KOPT-K1 (cell line): ENCODE measurements around the gene FOCAD.

Experiments
- H3K27ac ChIP-seq: fragments of 200-600 bp; sonication (generic); 2 replicates; pipeline ENCODE4 v1.5.1; 2016; ENCODE audit warnings: antibody characterized with exemption, mild to moderate bottlenecking, low read depth, low read length; ENCODE audit not compliant: poor library complexity, severe bottlenecking
- H3K36me3 ChIP-seq: fragments of 200-600 bp; sonication (generic); 2 replicates; pipeline ENCODE4 v1.5.1; 2017; ENCODE audit warnings: antibody characterized with exemption, mild to moderate bottlenecking, low read length, moderate library complexity; ENCODE audit not compliant: insufficient read depth
- H3K9me3 ChIP-seq: fragments of 200-600 bp; sonication (generic); 2 replicates; pipeline ENCODE4 v1.5.1; 2017; ENCODE audit warnings: antibody characterized with exemption, low read length, mild to moderate bottlenecking; ENCODE audit not compliant: insufficient read depth, poor library complexity, severe bottlenecking

FOCAD gene

GRCh38 chr9:20989923-20990341, 305.9 kb downstream of the FOCAD start:
- H3K27ac ChIP-seq, result no peak overlapping the region

DNA sequence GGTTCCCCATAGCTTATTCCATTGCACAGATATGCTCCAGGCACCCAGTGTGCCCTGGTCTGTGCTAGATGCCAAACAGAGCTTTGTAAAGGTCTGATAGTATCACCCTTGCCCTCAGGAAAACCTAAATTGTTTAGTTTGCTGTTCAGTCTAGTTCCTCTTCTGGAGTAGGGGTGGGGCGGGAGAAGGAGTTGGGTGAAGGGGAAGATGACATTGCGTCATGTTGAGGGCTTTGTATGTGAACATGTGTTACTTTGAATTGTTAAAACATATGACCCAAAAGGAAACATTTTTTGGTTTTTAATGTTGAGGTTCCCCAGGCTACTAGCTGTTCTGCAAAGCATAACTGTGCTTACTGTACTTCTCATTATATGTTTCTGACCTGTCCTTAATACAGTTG, 306.8 kb downstream of the FOCAD start:
- Histone ChIP-seq H3K9me3 (no peaks in the 10 kb centered on the region), H3K27ac (no peak overlapping the region), H3K36me3 (peaks cover 24% of the 10 kb centered on the region)

More at GRCh38 chr9:20989923-20990341, 305.9 kb downstream of the FOCAD start:
- no peaks in the 10 kb centered on the region for H3K9me3 ChIP-seq
- H3K36me3 ChIP-seq, result peaks cover 17% of the 10 kb centered on the region

DNA sequence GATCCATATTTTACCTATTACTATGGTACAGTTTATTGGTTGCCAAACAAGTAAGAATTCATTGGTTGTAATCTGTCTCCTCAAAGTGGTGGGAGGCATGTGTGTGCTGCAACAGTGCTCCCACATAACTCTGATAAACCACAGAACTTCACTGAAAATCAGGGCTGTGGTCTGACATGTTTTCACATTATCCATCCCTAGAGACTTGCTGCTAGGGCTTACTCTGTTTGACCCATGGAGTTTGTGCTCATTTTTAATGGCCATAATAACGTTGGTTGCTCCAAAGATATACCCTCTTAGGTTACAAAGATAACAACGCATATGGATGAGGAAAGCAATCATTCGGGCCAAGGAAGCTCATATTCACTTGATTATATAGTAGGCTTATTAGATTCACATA, 310.4 kb downstream of the FOCAD start:
- H3K36me3 ChIP-seq, result peaks cover 34% of the 10 kb centered on the region
- no peaks in the 10 kb centered on the region for H3K9me3 ChIP-seq
- H3K27ac ChIP-seq, result no peak overlapping the region

- Histone ChIP-seq H3K9me3 (no peaks in the 10 kb centered on the region), H3K36me3 (peaks cover 27% of the 10 kb centered on the region), H3K27ac (no peak overlapping the region)
These were observed 311.6 kb downstream of the FOCAD start for GRCh38 chr9:20995616-20996015.

- peaks cover 31% of the 10 kb centered on the region for H3K36me3 ChIP-seq
- H3K9me3 ChIP-seq, result peaks cover 9% of the 10 kb centered on the region
- H3K27ac ChIP-seq, result no peak overlapping the region
These were observed 312.8 kb downstream of the FOCAD start for GRCh38 chr9:20996809-20997208.

GRCh38 chr9:20997503-20998076, 313.5 kb downstream of the FOCAD start:
- H3K27ac ChIP-seq, result no peak overlapping the region
- H3K36me3 ChIP-seq, result peaks cover 31% of the 10 kb centered on the region
- peaks cover 9% of the 10 kb centered on the region for H3K9me3 ChIP-seq

DNA sequence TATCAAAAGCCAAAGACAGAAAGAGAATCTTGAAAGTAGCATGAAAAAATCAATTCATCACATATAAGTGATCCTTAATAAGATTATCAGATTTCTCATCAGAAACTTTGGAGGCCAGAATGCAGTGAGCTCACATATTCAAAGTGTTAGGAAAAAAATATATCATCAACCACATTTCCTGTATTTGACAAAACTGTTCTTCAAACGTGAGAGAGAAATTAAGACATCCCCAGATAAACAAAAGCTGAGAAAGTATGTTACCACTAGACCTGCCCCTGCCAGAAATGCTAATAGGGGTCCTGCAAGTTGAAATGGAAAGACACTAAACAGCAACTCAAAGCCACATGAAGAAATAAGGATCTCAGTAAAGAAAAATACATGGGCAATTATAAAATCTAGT, 317.5 kb downstream of the FOCAD start:
- peaks cover 9% of the 10 kb centered on the region for H3K9me3 ChIP-seq
- H3K36me3 ChIP-seq, result peaks cover 39% of the 10 kb centered on the region
- peak overlapping the region; percentile 37 for H3K27ac ChIP-seq

DNA sequence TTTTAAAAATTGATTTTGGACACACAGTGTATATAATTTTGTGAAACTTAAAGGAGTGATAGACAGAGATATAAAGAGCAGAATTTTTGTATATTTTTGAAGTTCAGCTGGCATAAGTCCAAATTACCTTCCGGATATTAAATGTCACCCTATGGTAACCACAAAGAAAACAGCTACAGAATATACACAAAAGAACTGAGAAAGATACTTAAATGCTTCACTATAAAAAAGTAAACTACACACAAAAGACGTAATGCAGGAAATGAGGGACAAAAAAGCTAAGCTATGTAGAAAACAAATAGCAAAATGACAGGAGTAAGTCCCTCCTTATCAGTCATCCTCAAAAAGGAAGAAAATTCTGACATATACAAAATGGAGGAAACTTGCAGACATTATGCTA, 318.0 kb downstream of the FOCAD start:
- Histone ChIP-seq H3K36me3 (peaks cover 40% of the 10 kb centered on the region), H3K27ac (peak overlapping the region; percentile 37), H3K9me3 (peaks cover 9% of the 10 kb centered on the region)

DNA sequence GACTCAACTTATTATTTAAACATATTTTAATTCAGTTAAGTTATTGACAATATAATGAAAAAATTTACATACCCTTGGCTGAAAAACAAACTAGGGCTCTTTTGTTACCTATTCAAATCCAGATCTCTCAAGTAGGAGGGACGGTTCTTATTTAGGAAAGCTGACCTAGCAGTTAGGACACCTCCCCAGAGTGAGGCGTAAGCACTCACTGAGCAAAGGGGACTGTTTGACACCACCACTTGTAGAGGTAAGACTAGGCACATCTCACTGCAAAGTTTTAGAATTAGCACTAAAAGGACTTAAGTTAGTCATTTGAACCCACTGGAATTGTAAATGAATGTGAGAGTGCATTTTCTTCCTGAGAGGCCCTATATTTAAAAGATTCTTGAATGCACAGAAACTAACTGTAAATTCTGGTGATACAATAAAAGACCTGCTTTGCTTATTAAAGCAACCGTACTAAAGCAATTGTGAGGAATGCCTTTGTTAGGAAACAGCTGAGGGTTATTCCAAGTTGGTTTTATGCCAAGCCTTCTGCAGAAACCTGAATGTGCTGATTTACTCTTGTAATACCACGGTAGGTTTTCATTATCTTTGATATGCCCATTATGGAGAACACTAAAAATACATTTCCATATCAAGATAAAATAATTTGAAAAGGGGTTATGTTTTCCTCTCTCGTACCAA, 331.2 kb downstream of the FOCAD start:
- peaks cover 79% of the 10 kb centered on the region for H3K36me3 ChIP-seq
- H3K27ac ChIP-seq, result no peak overlapping the region
- no peaks in the 10 kb centered on the region for H3K9me3 ChIP-seq

- Histone ChIP-seq H3K27ac (no peak overlapping the region), H3K9me3 (no peaks in the 10 kb centered on the region), H3K36me3 (peaks cover 76% of the 10 kb centered on the region)
These were observed 331.9 kb downstream of the FOCAD start for GRCh38 chr9:21015995-21016394.

DNA sequence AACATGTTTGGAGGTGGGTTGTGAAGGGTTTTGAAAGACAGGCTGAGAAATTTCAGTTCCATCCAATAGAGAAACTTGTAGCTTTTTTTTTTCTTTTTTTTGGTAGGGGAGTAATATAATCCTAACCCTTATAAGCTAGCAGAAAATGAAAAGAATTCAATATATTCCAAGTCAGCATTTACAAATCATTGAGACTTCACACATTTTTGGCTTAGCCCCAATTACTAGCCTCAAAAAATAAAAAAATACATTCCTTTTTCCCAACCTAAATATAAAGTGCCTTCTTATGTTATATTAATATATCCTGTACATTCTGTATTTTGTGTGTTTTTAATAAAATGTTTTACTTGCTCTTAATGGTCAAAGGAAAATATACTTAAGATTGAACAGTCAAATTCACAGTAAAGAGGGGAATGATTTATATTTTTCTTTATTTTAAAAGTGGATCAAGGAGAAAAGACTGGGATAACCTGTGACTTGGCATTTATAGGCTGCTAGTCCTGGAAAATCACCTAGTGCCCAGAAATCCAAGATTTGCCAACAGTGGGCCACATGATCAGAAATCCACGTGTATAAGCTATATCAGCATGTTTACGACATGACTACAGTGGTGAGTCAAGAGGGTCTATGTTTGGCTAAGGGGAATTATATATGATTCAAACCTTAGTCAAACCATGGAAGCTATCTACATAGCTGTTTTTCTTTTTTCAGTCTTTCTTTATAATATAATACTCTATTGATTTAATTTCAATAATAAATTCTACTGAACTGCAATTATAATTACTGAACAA, 332.8 kb downstream of the FOCAD start:
- no peaks in the 10 kb centered on the region for H3K9me3 ChIP-seq
- peaks cover 67% of the 10 kb centered on the region for H3K36me3 ChIP-seq
- no peak overlapping the region for H3K27ac ChIP-seq

DNA sequence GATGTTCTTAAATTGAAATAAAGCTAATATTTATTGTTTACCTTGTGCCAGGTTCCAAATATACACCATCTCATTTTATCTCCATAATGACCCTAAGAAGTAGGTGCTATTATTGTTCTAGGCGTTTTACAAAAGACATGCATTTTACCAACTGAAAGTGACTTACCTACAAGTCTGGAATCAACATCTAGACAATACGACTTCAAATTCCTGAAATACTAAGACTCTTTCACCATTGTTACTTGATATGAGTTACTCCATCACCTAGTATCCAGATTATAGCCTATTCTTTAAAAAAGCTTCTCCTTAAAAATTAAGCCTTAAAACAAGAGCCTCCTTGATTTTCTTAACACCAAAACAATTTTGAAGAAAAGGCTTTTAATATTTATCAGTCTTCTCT, 334.1 kb downstream of the FOCAD start:
- peaks cover 57% of the 10 kb centered on the region for H3K36me3 ChIP-seq
- peaks cover 5% of the 10 kb centered on the region for H3K9me3 ChIP-seq
- no peak overlapping the region for H3K27ac ChIP-seq

GRCh38 chr9:21023861-21024260, 339.8 kb downstream of the FOCAD start:
- H3K36me3 ChIP-seq, result peaks cover 64% of the 10 kb centered on the region
- no peak overlapping the region for H3K27ac ChIP-seq
- peaks cover 10% of the 10 kb centered on the region for H3K9me3 ChIP-seq

DNA sequence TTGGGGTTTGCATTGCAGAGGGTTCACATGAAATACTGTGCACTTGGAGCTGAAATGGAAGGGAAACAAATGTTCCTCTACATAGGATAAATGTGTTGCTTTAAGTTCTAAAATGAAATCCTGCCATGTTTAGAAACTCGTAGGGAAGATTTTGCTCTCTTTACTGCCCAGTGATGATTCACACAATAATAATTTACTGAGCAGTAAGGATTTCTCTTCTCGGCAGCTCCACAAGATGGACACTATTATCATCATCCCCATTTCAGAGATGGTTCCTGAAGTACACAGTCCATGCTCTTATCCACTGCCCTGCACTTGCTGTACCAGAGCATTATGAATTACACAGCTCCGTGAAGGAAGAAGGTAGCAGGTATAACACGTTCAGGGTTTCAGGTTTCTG, 343.2 kb downstream of the FOCAD start:
- Histone ChIP-seq H3K9me3 (peaks cover 7% of the 10 kb centered on the region), H3K27ac (no peak overlapping the region), H3K36me3 (peaks cover 53% of the 10 kb centered on the region)

GRCh38 chr9:21028466-21028865, 344.4 kb downstream of the FOCAD start:
- Histone ChIP-seq H3K27ac (no peak overlapping the region), H3K36me3 (peaks cover 48% of the 10 kb centered on the region), H3K9me3 (peaks cover 2% of the 10 kb centered on the region)
